HCT116 (cell line): ENCODE data around the gene KIF26B. TPM values are rescaled to one million over a fixed set of nuclear protein-coding genes. Genes with fewer than 3 reads are reported as not detected.

Experiments
- ATAC-seq: fragments of 200-7000 bp; cut with Tn5 transposase; 2 replicates; pipeline ENCODE4 v1.9.1; 2020; ENCODE audit warnings: mild to moderate bottlenecking, moderate library complexity
- BruUV-seq: library from RNA; stranded (reverse); fragments of 400-500 nt; replicated peaks from 2 replicates; lab custom pipeline; 2021; lab: Mats Ljungman, UMichigan
- CTCF ChIA-PET: fragments of 300-600 bp; sonication (Branson Sonifier 250); formaldehyde crosslinking; loops from one replicate; lab custom pipeline; 2021; ENCODE audit warnings: antibody characterized with exemption; lab: Charles Lee
- POLR2A ChIA-PET: fragments of 300-600, 350-600 bp; sonication (Branson Sonifier 250); formaldehyde crosslinking; loops from one replicate; lab custom pipeline; 2021; ENCODE audit warnings: antibody characterized with exemption; lab: Charles Lee
- RAD21 ChIA-PET, 2 experiments: fragments of 300-600 bp; sonication (Branson Sonifier 250); formaldehyde crosslinking; loops; one replicate each; lab custom pipeline; 2023; ENCODE audit warnings: low total read pairs in 2 of 2; ENCODE audit not compliant: uncharacterized antibody in 2 of 2, unreplicated experiment in 2 of 2, low non-redundant PET in 1 of 2; lab: Charles Lee
- DNase-seq: peaks from one replicate; pipeline ENCODE4 v3.0.0-alpha.2; 2010; ENCODE audit warnings: low read depth, low spot score
- H2AFZ ChIP-seq: fragments of 200-600 bp; shearing (Covaris generic), sonication (generic); 2 replicates; pipeline ENCODE4 v1.6.1; 2017; ENCODE audit warnings: low read depth, mixed run types, mixed read lengths, antibody characterized with exemption, low read length; ENCODE audit not compliant: poor library complexity, severe bottlenecking
- H3K27ac ChIP-seq: 2 replicates; pipeline ENCODE4 v1.5.1; 2012; ENCODE audit warnings: low read depth, low read length
- H3K27me3 ChIP-seq: fragments of 200-600 bp; sonication (generic); 2 replicates; pipeline ENCODE4 v1.6.1; 2016; ENCODE audit warnings: mixed run types, low read length, mixed read lengths; ENCODE audit not compliant: insufficient read depth
- H3K36me3 ChIP-seq, 2 experiments: fragments of 200-500 bp in 1 of 2; fragments of 200-600 bp in 1 of 2; sonication (Bioruptor generic) in 1 of 2; sonication (generic) in 1 of 2; 2 replicates each; pipeline versions ENCODE4 v1.5.1 to v1.6.1; 2014 to 2016; ENCODE audit warnings: low read length in 2 of 2, inconsistent platforms in 1 of 2, mixed read lengths in 1 of 2, mixed run types in 1 of 2; ENCODE audit not compliant: insufficient read depth in 2 of 2, control insufficient read depth in 1 of 2
- H3K4me1 ChIP-seq, 2 experiments: fragments of 200-600 bp in 1 of 2; sonication (generic) in 1 of 2; 2 replicates each; pipeline versions ENCODE4 v1.5.1 to v1.6.1; 2012 to 2017; ENCODE audit warnings: low read length in 2 of 2, inconsistent platforms in 1 of 2, mild to moderate bottlenecking in 1 of 2, mixed read lengths in 1 of 2, mixed run types in 1 of 2, moderate library complexity in 1 of 2; ENCODE audit not compliant: insufficient read depth in 2 of 2, control insufficient read depth in 1 of 2
- H3K4me2 ChIP-seq: fragments of 200-600 bp; sonication (generic); 2 replicates; pipeline ENCODE4 v1.6.1; 2017; ENCODE audit warnings: mixed run types, low read length, mixed read lengths
- H3K4me3 ChIP-seq, 2 experiments: fragments of 200-600 bp in 1 of 2; sonication (generic) in 1 of 2; replicated peaks in 1 of 2; 2 replicates each; pipeline ENCODE4 v1.5.1; 2011 to 2016; ENCODE audit warnings: low read length in 2 of 2, control low read depth in 1 of 2, low read depth in 1 of 2, mild to moderate bottlenecking in 1 of 2, mixed read lengths in 1 of 2, mixed run types in 1 of 2
- H3K79me2 ChIP-seq: fragments of 200-600 bp; sonication (generic); 2 replicates; pipeline ENCODE4 v1.6.1; 2017; ENCODE audit warnings: mild to moderate bottlenecking, mixed run types, low read length, moderate library complexity, mixed read lengths; ENCODE audit not compliant: insufficient read depth
- H3K9ac ChIP-seq: fragments of 200-600 bp; sonication (generic); 2 replicates; pipeline ENCODE4 v1.6.1; 2016; ENCODE audit warnings: low read length, mixed read lengths
- H3K9me2 ChIP-seq: fragments of 200-600 bp; sonication (generic), shearing (Covaris generic); 2 replicates; pipeline ENCODE4 v1.6.1; 2017; ENCODE audit warnings: mixed run types, mild to moderate bottlenecking, moderate library complexity; ENCODE audit not compliant: insufficient read depth
- H3K9me3 ChIP-seq, 2 experiments: fragments of 200-500 bp in 1 of 2; fragments of 200-600 bp in 1 of 2; sonication (Bioruptor generic) in 1 of 2; sonication (generic) in 1 of 2; 2 replicates each; pipeline ENCODE4 v1.6.1; 2014 to 2017; ENCODE audit warnings: low read length in 2 of 2, mixed read lengths in 2 of 2, inconsistent platforms in 1 of 2, low read depth in 1 of 2, mild to moderate bottlenecking in 1 of 2, mixed run types in 1 of 2, moderate library complexity in 1 of 2; ENCODE audit not compliant: control insufficient read depth in 1 of 2, insufficient read depth in 1 of 2
- H4K20me1 ChIP-seq: fragments of 200-600 bp; sonication (generic), shearing (Covaris generic); 2 replicates; pipeline ENCODE4 v1.6.1; 2017; ENCODE audit warnings: mixed run types, mild to moderate bottlenecking, moderate library complexity; ENCODE audit not compliant: insufficient read depth
- ATF3 ChIP-seq: IDR thresholded peaks from 2 replicates; pipeline ENCODE4 v1.6.1; 2012
- CBX3 ChIP-seq: IDR thresholded peaks from 2 replicates; pipeline ENCODE4 v1.6.1; 2012; ENCODE audit warnings: low read depth
- CEBPB ChIP-seq: IDR thresholded peaks from 2 replicates; pipeline ENCODE4 v1.6.1; 2012; ENCODE audit warnings: low read depth
- EGR1 ChIP-seq: IDR thresholded peaks from 2 replicates; pipeline ENCODE4 v1.6.1; 2012; ENCODE audit warnings: low read depth
- ELF1 ChIP-seq: IDR thresholded peaks from 2 replicates; pipeline ENCODE4 v1.6.1; 2012; ENCODE audit warnings: low read depth, borderline replicate concordance
- EZH2 ChIP-seq: fragments of 200-600 bp; sonication (generic); IDR thresholded peaks from 2 replicates; pipeline ENCODE4 v1.6.1; 2017; ENCODE audit warnings: antibody characterized with exemption, mixed run types
- EZH2phosphoT487 ChIP-seq: fragments of 200-600 bp; IDR thresholded peaks from 2 replicates; pipeline ENCODE4 v1.6.1; 2018; ENCODE audit warnings: antibody characterized with exemption, borderline replicate concordance
- FOSL1 ChIP-seq: IDR thresholded peaks from 2 replicates; pipeline ENCODE4 v1.6.1; 2012; ENCODE audit warnings: low read depth
- JUND ChIP-seq: IDR thresholded peaks from 2 replicates; pipeline ENCODE4 v1.6.1; 2012
- MAX ChIP-seq: IDR thresholded peaks from 2 replicates; pipeline ENCODE4 v1.6.1; 2012
- POLR2A ChIP-seq: IDR thresholded peaks from 2 replicates; pipeline ENCODE4 v1.7.0; 2011; ENCODE audit warnings: borderline replicate concordance; ENCODE audit not compliant: insufficient read depth, insufficient read length; ENCODE audit errors: extremely low read depth
- POLR2AphosphoS5 ChIP-seq: IDR thresholded peaks from 2 replicates; pipeline ENCODE4 v1.6.1; 2011; ENCODE audit warnings: mild to moderate bottlenecking, low read depth, low read length, moderate library complexity
- RAD21 ChIP-seq: IDR thresholded peaks from 2 replicates; pipeline ENCODE4 v1.6.1; 2012; ENCODE audit warnings: low read depth, mild to moderate bottlenecking
- SIN3A ChIP-seq: IDR thresholded peaks from 2 replicates; pipeline ENCODE4 v1.6.1; 2012; ENCODE audit warnings: low read depth
- SP1 ChIP-seq: IDR thresholded peaks from 2 replicates; pipeline ENCODE4 v1.6.1; 2012; ENCODE audit warnings: low read depth
- SRF ChIP-seq: IDR thresholded peaks from 2 replicates; pipeline ENCODE4 v1.6.1; 2012; ENCODE audit warnings: low read depth
- TCF7L2 ChIP-seq: IDR thresholded peaks from 2 replicates; pipeline ENCODE4 v1.7.0; 2011; ENCODE audit warnings: borderline replicate concordance, inconsistent platforms; ENCODE audit not compliant: insufficient read depth, insufficient read length; ENCODE audit errors: extremely low read depth
- ZBTB33 ChIP-seq: IDR thresholded peaks from 2 replicates; pipeline ENCODE4 v1.6.1; 2011; ENCODE audit warnings: mild to moderate bottlenecking, low read length, moderate library complexity; ENCODE audit not compliant: insufficient replicate concordance; ENCODE audit errors: extremely low read depth
- ZFX ChIP-seq: fragments of 450-650 bp; IDR thresholded peaks from 2 replicates; pipeline ENCODE4 v1.6.1; 2017
- intact Hi-C: fragments of 100-400 bp; cut with micrococcal nuclease; formaldehyde crosslinking; loops from 2 replicates; pipeline ENCODE4 v1.10.0; 2022
- total RNA-seq: library from RNA; stranded (reverse); gene quantifications from one replicate; pipeline ENCODE4 v1.2.1, GENCODE V29; 2021; ENCODE audit not compliant: unreplicated experiment

KIF26B gene
- total RNA-seq, 1 experiment from 2014 or later = 0.49 TPM

GRCh38 chr1:245441689-245442088 is 286.9 kb downstream of the KIF26B start:
- Histone ChIP-seq H3K9me2 (no peaks in the 10 kb centered on the region), H2AFZ (no peak overlapping the region), H4K20me1 (no peaks in the 10 kb centered on the region), H3K79me2 (no peaks in the 10 kb centered on the region), H3K4me1 (no peaks in the 10 kb centered on the region), H3K36me3 (no peaks in the 10 kb centered on the region), H3K27ac (no peak overlapping the region), H3K4me3 (no peak overlapping the region), H3K4me2 (no peak overlapping the region), H3K9ac (no peak overlapping the region), H3K27me3 (peaks cover 39% of the 10 kb centered on the region; the same call in 1 of the 2 replicates), H3K9me3 (no peaks in the 10 kb centered on the region)
- ATAC-seq (no peak), DNase-seq (no peak)
- RAD21 ChIA-PET = no interaction called here
- POLR2A ChIA-PET = no interaction called here
- intact Hi-C loops = no loop called here
- no TSS peak for BruUV-seq
- CTCF ChIA-PET = no interaction called here
- no peak for TF ChIP-seq EGR1
- no peak for TF ChIP-seq RAD21
- TF ChIP-seq ELF1 = no peak
- TF ChIP-seq EZH2phosphoT487 = no peak
- no peak for TF ChIP-seq SP1
- no peak for TF ChIP-seq SIN3A
- TF ChIP-seq CBX3 = no peak
- no peak for TF ChIP-seq ZBTB33
- TF ChIP-seq MAX = no peak
- TF ChIP-seq POLR2AphosphoS5 = no peak
- no peak for TF ChIP-seq SRF
- TF ChIP-seq EZH2 = no peak
- TF ChIP-seq TCF7L2 = no peak
- TF ChIP-seq ATF3 = no peak
- no peak for TF ChIP-seq FOSL1
- TF ChIP-seq JUND = no peak
- no peak for TF ChIP-seq ZFX
- no peak for TF ChIP-seq POLR2A
- TF ChIP-seq CEBPB = no peak
